HepG2 (cell line): ENCODE measurements around the gene HMCN2.

Experiments used
- ATF5 ChIP-seq: sonication (generic); formaldehyde crosslinking; IDR thresholded peaks from 2 replicates; pipeline ENCODE4 v1.4.0; 2020; ENCODE audit warnings: mild to moderate bottlenecking, low read depth, missing genetic modification reagents
- JUN ChIP-seq: sonication (generic); formaldehyde crosslinking; IDR thresholded peaks from 2 replicates; pipeline ENCODE4 v1.4.0; 2020; ENCODE audit warnings: mild to moderate bottlenecking, missing genetic modification reagents
- NFIC ChIP-seq: IDR thresholded peaks from 2 replicates; pipeline ENCODE4 v1.6.1; 2012; ENCODE audit warnings: mild to moderate bottlenecking, low read length, inconsistent platforms
- POLR2A ChIP-seq, 2 experiments: IDR thresholded peaks; 2 replicates each; pipeline ENCODE4 v1.6.1; 2011; ENCODE audit warnings: low read depth in 2 of 2, low read length in 2 of 2, mild to moderate bottlenecking in 1 of 2, moderate library complexity in 1 of 2; ENCODE audit not compliant: insufficient read depth in 1 of 2
- PRMT3 ChIP-seq: sonication (generic); formaldehyde crosslinking; IDR thresholded peaks from 2 replicates; pipeline ENCODE4 v1.8.1; 2022; ENCODE audit warnings: low read depth, mild to moderate bottlenecking, moderate library complexity, missing genetic modification reagents, borderline replicate concordance
- ZIK1 ChIP-seq: sonication (generic); formaldehyde crosslinking; IDR thresholded peaks from 2 replicates; pipeline ENCODE4 v1.5.0; 2020; ENCODE audit warnings: mild to moderate bottlenecking, low read depth, missing genetic modification reagents, borderline replicate concordance
- ZNF274 ChIP-seq: sonication (generic); formaldehyde crosslinking; IDR thresholded peaks from 2 replicates; pipeline ENCODE4 v1.5.1; 2020; ENCODE audit warnings: mild to moderate bottlenecking, missing genetic modification reagents
- ZNF747 ChIP-seq: sonication (generic); formaldehyde crosslinking; IDR thresholded peaks from 2 replicates; pipeline ENCODE4 v1.8.1; 2023; ENCODE audit warnings: missing genetic modification reagents, mild to moderate bottlenecking, borderline replicate concordance
- ZXDC ChIP-seq: sonication (generic); formaldehyde crosslinking; IDR thresholded peaks from 2 replicates; pipeline ENCODE4 v1.5.0; 2020; ENCODE audit warnings: mild to moderate bottlenecking, missing genetic modification reagents

- TF ChIP-seq ZNF274: no peak
- TF ChIP-seq JUN: no peak
- TF ChIP-seq ZXDC: no peak
- no peak for TF ChIP-seq ATF5 (CRISPR knock-in tag)
- TF ChIP-seq NFIC: no peak
- TF ChIP-seq ZNF747 (CRISPR knock-in tag): no peak
- no peak for TF ChIP-seq ZIK1 (CRISPR knock-in tag)
- TF ChIP-seq POLR2A (IDR thresholded peaks at IDR 0.05; ENCODE audit: insufficient read depth in 1 of 2, low read depth in 2 of 2, low read length in 2 of 2): no peak
- TF ChIP-seq PRMT3 (CRISPR knock-in tag): no peak
These were observed 140.8 kb downstream of the HMCN2 start for GRCh38 chr9:130406278-130406895.
